Keratinocyte (primary cell): ENCODE results near the gene KLK7. TPM values are rescaled to one million over a fixed set of nuclear protein-coding genes. Genes with fewer than 3 reads are reported as not detected.

Experiments used
- DNase-seq: peaks from one replicate; pipeline ENCODE4 v3.0.0-alpha.2; 2011; ENCODE audit warnings: low read depth, missing footprints, low spot score
- FAIRE-seq: peaks from 2 replicates; lab custom pipeline; 2011; peaks lifted over from hg19 to GRCh38; lab: Jason Lieb, UNC
- H2AFZ ChIP-seq: 2 replicates; pipeline ENCODE4 v1.6.0; 2012; ENCODE audit warnings: low read length, control low read depth, inconsistent platforms; ENCODE audit not compliant: control insufficient read depth
- H3K27ac ChIP-seq: 2 replicates; pipeline ENCODE4 v1.5.1; 2011; ENCODE audit warnings: low read length; ENCODE audit not compliant: control insufficient read depth, insufficient read depth
- H3K27me3 ChIP-seq: 3 replicates; pipeline ENCODE4 v1.6.0; 2011; ENCODE audit warnings: low read length; ENCODE audit not compliant: control insufficient read depth, insufficient read depth; ENCODE audit errors: extremely low read depth
- H3K36me3 ChIP-seq, 2 experiments: 2 replicates in 1 of 2; 3 replicates in 1 of 2; pipeline ENCODE4 v1.5.1; 2011; ENCODE audit warnings: low read length in 2 of 2, mild to moderate bottlenecking in 1 of 2; ENCODE audit not compliant: control insufficient read depth in 2 of 2, insufficient read depth in 2 of 2; ENCODE audit errors: extremely low read depth in 1 of 2
- H3K4me1 ChIP-seq: 3 replicates; pipeline ENCODE4 v1.5.1; 2011; ENCODE audit warnings: low read length; ENCODE audit not compliant: control insufficient read depth, insufficient read depth; ENCODE audit errors: extremely low read depth
- H3K4me2 ChIP-seq: 3 replicates; pipeline ENCODE4 v1.6.0; 2011; ENCODE audit warnings: low read depth, low read length; ENCODE audit not compliant: control insufficient read depth, insufficient read depth; ENCODE audit errors: extremely low read depth
- H3K4me3 ChIP-seq, 3 experiments: fragments of 200-600 bp in 1 of 3; sonication (generic) in 1 of 3; 2 replicates in 2 of 3; 3 replicates in 1 of 3; pipeline ENCODE4 v1.5.1; 2011 to 2016; ENCODE audit warnings: low read length in 3 of 3, mild to moderate bottlenecking in 3 of 3, control low read depth in 2 of 3, inconsistent platforms in 1 of 3, low read depth in 1 of 3, mixed read lengths in 1 of 3, mixed run types in 1 of 3, moderate library complexity in 1 of 3; ENCODE audit not compliant: control insufficient read depth in 2 of 3, insufficient read depth in 2 of 3; ENCODE audit errors: extremely low read depth in 1 of 3
- H3K79me2 ChIP-seq: 2 replicates; pipeline ENCODE4 v1.6.0; 2012; ENCODE audit warnings: low read length; ENCODE audit not compliant: control insufficient read depth, insufficient read depth
- H3K9ac ChIP-seq: 3 replicates; pipeline ENCODE4 v1.6.0; 2011; ENCODE audit warnings: low read length; ENCODE audit not compliant: control insufficient read depth, insufficient read depth; ENCODE audit errors: extremely low read depth
- H3K9me1 ChIP-seq: 3 replicates; pipeline ENCODE4 v1.6.0; 2011; ENCODE audit warnings: low read length; ENCODE audit not compliant: control insufficient read depth, insufficient read depth; ENCODE audit errors: extremely low read depth
- H3K9me3 ChIP-seq: 2 replicates; pipeline ENCODE4 v1.5.1; 2012; ENCODE audit warnings: low read depth, low read length; ENCODE audit not compliant: control insufficient read depth
- H4K20me1 ChIP-seq: 3 replicates; pipeline ENCODE4 v1.6.0; 2011; ENCODE audit warnings: low read length; ENCODE audit not compliant: control insufficient read depth, insufficient read depth; ENCODE audit errors: extremely low read depth
- CTCF ChIP-seq, 3 experiments: IDR thresholded peaks in 1 of 3; conservative IDR thresholded peaks in 1 of 3; optimal IDR thresholded peaks in 1 of 3; 2 replicates in 2 of 3; 3 replicates in 1 of 3; pipeline versions ENCODE3 to v1.5.1; 2011; ENCODE audit warnings: low read length in 3 of 3, mild to moderate bottlenecking in 3 of 3, moderate library complexity in 2 of 3, control low read depth in 1 of 3, inconsistent platforms in 1 of 3; ENCODE audit not compliant: insufficient read depth in 2 of 3; ENCODE audit errors: extremely low read depth in 1 of 3
- EZH2 ChIP-seq: IDR thresholded peaks from one replicate; pipeline ENCODE4 v1.6.1; 2012; ENCODE audit warnings: inconsistent platforms, mild to moderate bottlenecking, low read length, moderate library complexity
- dilution Hi-C: fragments of 300-500 bp; cut with MboI; formaldehyde crosslinking; loops from one replicate; pipeline ENCODE4 v1.7.0; 2020; ENCODE audit warnings: low sequenced_read_pairs; ENCODE audit not compliant: extremely low pct_ligation_motif_present
- polyA plus RNA-seq, 5 experiments: library from polyadenylated mRNA; depleted of rRNA in 3 of 5; stranded (reverse) in 3 of 5; stranded (forward) in 1 of 5; unstranded in 1 of 5; fragments of >200 nt; gene quantifications; 1 replicate in 1 of 5; 2 replicates in 3 of 5; 3 replicates in 1 of 5; pipeline versions ENCODE4 v1.2.1 to v1.2.3, GENCODE V29; 2011 to 2012; ENCODE audit warnings: missing spikeins in 2 of 5, low read depth in 1 of 5, low replicate concordance in 1 of 5

The KLK7 gene
- polyA plus RNA-seq, 1 donor (not counting 4 experiments of a cell fraction or from before 2014, with no cell fraction given) = 29.2 TPM

- dilution Hi-C loops = no loop called here
- peak overlapping the region; percentile 86 for H3K9ac ChIP-seq
- peak overlapping the region; percentile 37 for H2AFZ ChIP-seq
- H3K27ac ChIP-seq = peak overlapping the region; percentile 80
- peak overlapping the region; percentile 47 to 87 (median 85) for H3K4me3 ChIP-seq
- H3K27me3 ChIP-seq = no peaks in the 10 kb centered on the region
- TF ChIP-seq CTCF (optimal IDR thresholded peaks at IDR 0.05 in 1 of 3, IDR thresholded peaks at IDR 0.05 in 1 of 3, conservative IDR thresholded peaks at IDR 0.05 in 1 of 3; ENCODE audit: extremely low read depth in 1 of 3, insufficient read depth in 2 of 3, low read length in 3 of 3) = no peak
- H3K9me3 ChIP-seq = no peaks in the 10 kb centered on the region
- no peaks in the 10 kb centered on the region for H3K9me1 ChIP-seq
- peaks cover 14% of the 10 kb centered on the region for H3K79me2 ChIP-seq
- peak overlapping the region; percentile 83 for H3K4me2 ChIP-seq
- FAIRE-seq (peak; percentile 96), DNase-seq (no peak)
- H3K4me1 ChIP-seq = peaks cover 42% of the 10 kb centered on the region
- H4K20me1 ChIP-seq = no peaks in the 10 kb centered on the region
- H3K36me3 ChIP-seq = peaks cover 0 to 6% of the 10 kb centered on the region in 2 experiments
Measured at GRCh38 chr19:51002542-51003311, 19.0 kb upstream of the KLK7 start.

GRCh38 chr19:51002089-51002532, 18.4 kb upstream of the KLK7 start:
- Histone ChIP-seq H3K27me3 (no peaks in the 10 kb centered on the region), H3K36me3 (peaks cover 0 to 6% of the 10 kb centered on the region in 2 experiments), H4K20me1 (no peaks in the 10 kb centered on the region), H3K9me3 (no peaks in the 10 kb centered on the region), H3K9ac (peak overlapping the region; percentile 86), H2AFZ (peak overlapping the region; percentile 37), H3K79me2 (peaks cover 14% of the 10 kb centered on the region), H3K4me2 (peak overlapping the region; percentile 83), H3K4me1 (peaks cover 42% of the 10 kb centered on the region), H3K27ac (peak overlapping the region; percentile 80), H3K4me3 (peak overlapping the region; percentile 47 to 87 (median 85)), H3K9me1 (no peaks in the 10 kb centered on the region)
- DNase-seq (no peak), FAIRE-seq (no peak)
- dilution Hi-C loops = no loop called here
- TF ChIP-seq EZH2 (no peak), CTCF (optimal IDR thresholded peaks at IDR 0.05 in 1 of 3, IDR thresholded peaks at IDR 0.05 in 1 of 3, conservative IDR thresholded peaks at IDR 0.05 in 1 of 3; ENCODE audit: extremely low read depth in 1 of 3, insufficient read depth in 2 of 3, low read length in 3 of 3) (no peak)
